Dermis blood vessel endothelial cell (primary cell): Measurements from ENCODE around the gene MGLL. TPM values are rescaled to one million over a fixed set of nuclear protein-coding genes. Genes with fewer than 3 reads are reported as not detected.
A peak's percentile ranks its signal among the peaks of the same experiment; 100 is the strongest.

Experiments used
- DNase-seq: peaks from one replicate; pipeline ENCODE4 v3.0.0; 2010
- total RNA-seq: library from RNA; depleted of rRNA; stranded (reverse); fragments of >200 nt; gene quantifications from 2 replicates; pipeline ENCODE4 v1.2.3, GENCODE V29; 2014

The MGLL gene
- total RNA-seq, 1 donor from 2014 or later = 35.7 TPM

DNA sequence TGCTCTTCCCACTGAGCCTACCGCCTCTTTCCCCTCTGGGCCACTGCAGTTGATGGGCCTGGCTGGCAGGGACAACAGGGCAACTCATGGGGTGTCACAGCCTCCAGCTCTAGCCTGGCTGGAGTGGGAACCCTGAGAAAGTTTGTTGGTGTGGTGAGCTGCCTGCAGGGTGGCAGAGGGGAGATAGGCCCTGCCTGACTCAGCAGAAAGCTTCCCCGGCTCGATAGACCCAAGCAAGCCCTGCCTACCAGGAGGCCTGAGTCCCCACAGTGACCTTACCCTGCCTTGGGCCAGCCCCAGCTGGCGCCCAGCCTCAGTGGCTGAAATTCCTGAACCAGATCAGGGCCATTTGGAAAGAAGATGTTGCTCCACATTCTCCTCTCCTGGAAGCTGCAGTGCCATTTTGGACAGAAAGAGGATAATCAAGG, 120.2 kb downstream of the MGLL start:
- no peak for DNase-seq

GRCh38 chr3:127701280-127701911, 120.9 kb downstream of the MGLL start:
- DNase-seq = peak; percentile 67

DNA sequence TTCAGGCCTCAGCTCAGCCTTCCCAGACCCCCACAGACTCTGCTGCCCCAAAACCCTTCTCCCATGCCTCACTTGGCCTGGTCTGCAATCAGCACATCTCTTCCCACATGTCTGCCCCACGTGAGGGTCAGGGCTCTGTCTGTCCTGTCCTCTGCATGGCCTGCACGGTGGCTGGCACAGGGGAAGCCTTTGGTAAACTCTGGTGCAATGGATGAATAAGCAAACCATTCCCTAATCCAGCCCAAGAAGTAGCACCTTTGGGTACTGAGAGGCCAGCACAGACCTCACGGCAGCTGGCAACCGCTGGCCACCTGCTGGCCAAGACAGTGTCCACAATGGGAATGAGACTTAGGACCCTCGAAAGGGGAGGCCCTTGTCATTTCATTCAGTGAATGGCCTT, 121.9 kb downstream of the MGLL start:
- DNase-seq = no peak

DNA sequence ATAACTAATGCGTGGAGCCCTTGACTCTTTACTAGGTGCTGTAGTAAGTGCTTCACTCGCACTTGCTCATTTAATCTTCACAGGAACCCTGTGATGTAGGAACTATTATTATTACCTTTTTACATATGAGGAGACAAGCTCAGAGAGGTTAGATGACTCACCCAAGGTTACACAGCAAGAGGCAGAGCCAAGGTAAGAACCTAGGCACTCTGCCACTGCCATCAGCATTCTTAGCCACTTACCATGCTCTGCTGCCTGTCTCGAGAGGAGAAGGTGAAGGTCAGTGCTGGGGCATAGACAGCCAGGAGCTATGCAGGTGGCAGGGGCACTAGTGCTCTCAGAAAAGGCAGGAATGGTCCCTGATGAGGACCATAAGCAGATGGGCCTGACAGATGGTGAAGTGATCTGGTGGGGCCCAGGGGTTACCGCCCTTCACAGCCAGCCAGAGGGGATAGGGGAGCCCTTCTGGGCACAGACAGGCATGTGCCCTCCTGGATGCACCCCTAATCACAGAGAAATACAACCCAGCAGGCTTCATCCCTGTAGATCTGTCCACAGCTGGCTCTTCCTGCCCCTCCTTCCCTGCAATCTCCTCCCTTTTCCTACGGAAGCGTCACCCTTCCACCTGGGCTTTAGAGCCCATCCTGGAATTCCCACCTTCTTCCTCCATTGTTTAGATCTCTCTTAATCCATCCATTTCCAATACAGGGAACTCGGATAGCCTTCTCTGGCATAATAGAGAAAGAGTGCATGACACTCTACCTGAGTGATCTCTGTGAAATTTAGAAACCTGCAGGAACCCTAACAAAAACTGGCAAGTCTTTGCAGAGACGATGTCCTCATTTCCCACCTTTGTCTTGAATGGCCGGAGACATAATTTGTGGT, 122.7 kb downstream of the MGLL start:
- peak; percentile 25 for DNase-seq

- DNase-seq = peak; percentile 20
Observed at GRCh38 chr3:127698691-127699415, 123.5 kb downstream of the MGLL start.

- DNase-seq = no peak
Observed at GRCh38 chr3:127698286-127698685, 124.0 kb downstream of the MGLL start.

GRCh38 chr3:127697551-127698240, 124.6 kb downstream of the MGLL start:
- DNase-seq = peak; percentile 85

GRCh38 chr3:127694467-127695215, 127.7 kb downstream of the MGLL start:
- DNase-seq = peak; percentile 58

- DNase-seq = no peak
Observed at GRCh38 chr3:127693336-127693843, 128.9 kb downstream of the MGLL start.

DNA sequence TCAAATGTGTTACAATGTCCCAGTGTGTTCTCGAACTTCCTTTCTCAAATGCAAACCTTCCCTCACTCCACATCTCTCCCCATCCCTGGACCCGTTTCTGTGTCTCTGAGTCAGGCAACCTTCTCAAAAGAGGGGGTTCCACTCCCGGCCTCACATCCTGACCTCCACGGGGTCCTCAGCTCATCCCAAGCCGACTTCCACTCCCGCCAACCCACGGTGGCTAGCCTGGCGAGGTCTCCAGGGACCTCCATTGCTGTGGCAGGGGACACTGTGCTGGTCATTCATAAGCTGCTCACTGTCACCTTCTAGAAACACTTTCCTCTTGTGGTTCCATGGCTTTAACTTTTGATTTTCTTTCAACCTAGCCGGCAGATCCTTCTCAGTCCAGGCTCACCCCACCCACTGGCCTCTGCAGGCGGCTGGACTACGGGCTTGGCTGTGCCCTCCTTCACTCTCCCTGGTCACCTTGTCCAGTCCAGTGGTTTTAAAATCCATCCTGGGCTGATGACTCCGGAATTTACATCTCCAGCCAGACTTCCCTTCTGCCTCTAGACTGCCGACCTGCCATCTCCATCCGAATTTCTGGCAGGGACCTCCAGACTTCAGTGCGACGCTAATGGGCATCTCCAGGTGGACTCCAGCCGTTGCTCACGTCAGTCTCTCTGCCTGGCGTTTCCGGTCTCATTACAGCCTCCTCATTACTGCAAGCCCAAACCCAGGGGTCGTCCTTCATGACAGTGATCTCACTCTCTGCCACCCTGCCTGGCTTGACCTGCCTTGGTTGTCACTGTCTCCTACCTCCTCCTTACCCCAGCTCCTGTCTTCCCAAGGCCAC, 129.6 kb downstream of the MGLL start:
- DNase-seq = no peak

DNA sequence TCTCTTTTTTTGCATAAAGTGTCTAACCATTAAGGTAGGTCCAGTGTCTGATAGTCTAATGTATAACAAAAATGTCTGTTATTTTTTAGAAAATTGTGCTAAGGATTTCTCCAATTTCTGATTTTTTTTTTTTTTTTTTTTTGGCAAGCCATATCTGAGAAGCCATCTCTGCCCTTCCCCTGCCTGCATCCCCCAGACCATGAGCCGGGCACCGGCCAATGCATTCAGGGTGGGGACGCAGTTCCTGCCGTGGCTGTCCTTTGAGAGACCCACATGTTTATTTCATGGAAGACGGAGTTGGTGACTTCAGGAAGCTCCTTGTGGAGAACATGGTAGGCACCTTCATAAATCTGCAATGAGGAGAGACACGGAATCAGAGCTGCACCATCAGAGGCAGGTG, 130.3 kb downstream of the MGLL start:
- DNase-seq = no peak

DNA sequence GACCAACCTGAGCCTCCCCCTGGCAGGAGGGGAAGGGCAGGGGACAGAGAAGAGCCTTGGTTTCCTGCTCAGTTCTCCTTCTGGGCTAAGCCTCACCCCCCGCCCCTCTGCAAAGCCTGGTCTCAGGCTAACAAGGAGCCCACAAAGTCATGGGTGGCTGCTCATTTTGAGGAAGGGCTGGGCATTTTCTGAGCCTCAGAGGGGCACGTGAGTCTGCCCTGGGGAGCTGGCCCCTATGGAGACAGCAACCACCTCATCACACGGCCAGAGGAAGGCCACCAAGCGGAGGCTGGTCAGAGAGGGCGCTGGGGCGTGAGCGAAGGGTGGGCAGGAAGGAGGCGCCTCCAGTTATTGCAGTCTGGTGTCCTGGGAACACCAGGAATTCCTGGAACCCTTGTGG, 130.8 kb downstream of the MGLL start:
- DNase-seq = no peak

GRCh38 chr3:127690823-127691452, 131.4 kb downstream of the MGLL start:
- peak; percentile 75 for DNase-seq

GRCh38 chr3:127690106-127690505, 132.2 kb downstream of the MGLL start:
- no peak for DNase-seq

DNA sequence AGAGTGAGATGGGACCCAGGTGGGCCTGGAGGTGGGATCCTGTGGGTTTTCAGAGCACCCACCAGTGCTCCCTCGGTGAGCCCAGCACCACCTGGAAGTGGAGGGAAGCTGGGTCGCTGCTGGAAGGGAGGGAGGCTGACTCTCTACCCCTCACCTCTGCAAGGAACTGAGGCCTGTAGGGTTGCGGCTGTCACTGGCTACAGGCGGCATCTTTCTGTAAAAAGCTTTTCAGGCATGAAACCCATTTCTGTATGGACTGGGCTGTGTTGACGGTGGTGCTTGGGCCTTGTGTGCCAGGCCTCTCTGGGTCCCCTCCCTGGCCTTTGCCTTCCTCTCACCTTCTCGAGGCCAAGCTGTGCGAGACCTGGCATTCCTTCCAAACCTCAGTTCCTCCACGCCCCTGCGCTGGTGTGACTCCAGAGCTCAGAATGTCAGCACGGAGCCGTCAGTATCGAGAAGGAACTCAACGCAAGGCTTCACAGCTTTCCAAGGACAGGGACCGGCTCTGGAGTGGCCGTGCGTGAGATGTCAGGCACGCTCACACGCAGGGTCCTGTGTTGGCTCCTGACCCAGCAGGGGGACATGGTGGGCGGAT, 133.0 kb downstream of the MGLL start:
- DNase-seq = no peak

GRCh38 chr3:127688416-127689265, 133.7 kb downstream of the MGLL start:
- no peak for DNase-seq

GRCh38 chr3:127688022-127688415, 134.3 kb downstream of the MGLL start:
- no peak for DNase-seq

GRCh38 chr3:127687228-127687737, 135.0 kb downstream of the MGLL start:
- no peak for DNase-seq

DNA sequence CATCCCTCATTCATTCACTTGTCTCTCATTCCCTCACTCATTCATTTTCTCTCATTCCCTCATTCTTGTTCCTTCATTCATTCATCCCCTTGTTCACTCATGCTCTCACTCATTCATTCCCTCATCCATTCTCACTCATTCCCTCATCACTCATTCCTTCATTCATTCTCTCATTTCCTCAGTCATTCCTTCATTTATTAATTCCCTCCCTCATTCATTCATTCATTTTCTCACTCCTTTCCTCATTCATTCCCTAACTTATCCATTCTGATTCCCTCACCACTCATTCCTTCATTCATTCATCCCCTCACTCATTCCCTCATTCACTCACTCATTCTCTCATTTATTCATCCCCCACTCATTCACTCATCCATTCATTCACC, 135.8 kb downstream of the MGLL start:
- DNase-seq = no peak
